ENCODE measurements around the gene GAREM1. TPM values are rescaled to one million over a fixed set of nuclear protein-coding genes. Genes with fewer than 3 reads are reported as not detected.

Gene GAREM1
- total RNA-seq, 1 experiment from 2014 or later: 7.0 TPM

DNA sequence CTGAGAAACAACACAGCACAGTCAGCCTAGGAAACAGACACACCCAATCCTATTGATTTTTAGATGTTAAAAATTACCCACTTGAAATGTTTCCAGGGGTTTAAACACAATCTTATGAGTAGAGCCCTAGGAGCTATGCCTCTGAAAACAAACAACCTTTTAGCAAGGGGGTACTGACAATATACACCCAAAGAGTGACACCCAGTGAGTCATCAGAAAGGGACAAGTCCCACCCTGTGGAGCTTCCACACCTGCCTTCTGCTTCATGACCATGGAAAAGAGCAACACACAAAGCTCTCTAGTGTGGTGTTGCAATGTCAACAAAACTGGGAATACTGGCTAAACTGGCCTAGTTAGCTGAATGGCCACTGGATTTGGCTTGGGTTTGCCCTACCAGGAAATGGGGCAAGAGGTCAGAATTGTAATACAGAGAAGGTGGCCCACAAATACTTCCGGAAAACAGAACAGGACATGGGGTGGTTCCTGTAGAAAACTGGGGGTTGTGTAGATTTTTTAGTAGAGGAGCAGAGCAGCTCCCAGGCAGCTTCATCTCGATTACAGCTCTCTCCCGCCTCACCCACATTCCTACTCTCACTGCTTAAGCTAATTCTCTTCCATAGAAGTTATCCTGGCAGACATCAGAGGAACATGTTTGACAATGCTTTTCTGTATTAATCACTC, 98.2 kb downstream of the GAREM1 start:
- Mint-ChIP-seq H3K27me3 (ENCODE audit: low read depth) (no peaks in the 10 kb centered on the region), H3K27ac (no peak overlapping the region; the same call in 1 of the 2 replicates), H3K36me3 (no peaks in the 10 kb centered on the region), H3K4me1 (peaks cover 6% of the 10 kb centered on the region; the same call in 1 of the 2 replicates), H3K4me3 (no peak overlapping the region), H3K9me3 (no peaks in the 10 kb centered on the region)
- CTCF ChIA-PET: interaction anchor here (0.9 to 2.1 kb wide), 3 partner anchors 14 to 177 kb away, joined by 4 to 8 read pairs (median 6); no protein-coding TSS in a partner anchor
- ATAC-seq (peak; percentile 58), DNase-seq (ENCODE audit: low spot score) (no peak)
- TF ChIP-seq GABPB1 (CRISPR knock-in tag; IDR thresholded peaks at IDR 0.05): peak; percentile 81
- TF ChIP-seq, protein P1, sequence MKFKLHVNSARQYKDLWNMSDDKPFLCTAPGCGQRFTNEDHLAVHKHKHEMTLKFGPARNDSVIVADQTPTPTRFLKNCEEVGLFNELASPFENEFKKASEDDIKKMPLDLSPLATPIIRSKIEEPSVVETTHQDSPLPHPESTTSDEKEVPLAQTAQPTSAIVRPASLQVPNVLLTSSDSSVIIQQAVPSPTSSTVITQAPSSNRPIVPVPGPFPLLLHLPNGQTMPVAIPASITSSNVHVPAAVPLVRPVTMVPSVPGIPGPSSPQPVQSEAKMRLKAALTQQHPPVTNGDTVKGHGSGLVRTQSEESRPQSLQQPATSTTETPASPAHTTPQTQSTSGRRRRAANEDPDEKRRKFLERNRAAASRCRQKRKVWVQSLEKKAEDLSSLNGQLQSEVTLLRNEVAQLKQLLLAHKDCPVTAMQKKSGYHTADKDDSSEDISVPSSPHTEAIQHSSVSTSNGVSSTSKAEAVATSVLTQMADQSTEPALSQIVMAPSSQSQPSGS (CRISPR knock-in tag; IDR thresholded peaks at IDR 0.05; ENCODE audit: borderline replicate concordance, low read depth): no peak
- no peak for TF ChIP-seq GRHL2 (CRISPR knock-in tag; IDR thresholded peaks at IDR 0.05; ENCODE audit: insufficient replicate concordance, severe bottlenecking)
- no peak for TF ChIP-seq CREM (CRISPR knock-in tag; IDR thresholded peaks at IDR 0.05)
- POLR2A ChIA-PET: interaction anchor here (0.6 kb wide), 1 partner anchor 82 kb away, joined by 4 read pairs; no protein-coding TSS in a partner anchor

DNA sequence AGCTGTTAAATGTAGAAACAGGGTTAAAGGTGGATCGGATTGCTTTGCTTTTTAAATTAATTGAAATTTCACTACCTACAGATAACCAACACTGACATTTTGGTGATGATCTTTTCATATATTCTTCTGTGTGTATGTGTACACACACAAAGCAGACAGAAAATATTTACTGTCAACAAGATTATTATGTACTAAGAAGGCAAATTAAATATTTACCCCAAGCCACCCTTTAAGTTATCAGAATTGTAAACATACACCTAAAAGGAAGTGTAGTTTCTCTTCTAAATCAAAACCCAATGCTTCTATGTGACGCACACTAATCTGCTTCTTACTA, 98.7 kb downstream of the GAREM1 start:
- no peaks in the 10 kb centered on the region for H3K9me3 Mint-ChIP-seq
- no peak overlapping the region for H3K27ac Mint-ChIP-seq
- H3K4me3 Mint-ChIP-seq: no peak overlapping the region
- H3K4me1 Mint-ChIP-seq: peaks cover 6% of the 10 kb centered on the region; the same call in 1 of the 2 replicates
- H3K27me3 Mint-ChIP-seq (ENCODE audit: low read depth): no peaks in the 10 kb centered on the region
- no peaks in the 10 kb centered on the region for H3K36me3 Mint-ChIP-seq
- no peak for DNase-seq (ENCODE audit: low spot score)
- POLR2A ChIA-PET: interaction anchor here (0.6 kb wide), 1 partner anchor 81 kb away, joined by 4 read pairs; no protein-coding TSS in a partner anchor
- CTCF ChIA-PET: interaction anchor here (1.1 to 2.1 kb wide), 2 partner anchors 14 to 177 kb away, joined by 6 to 8 read pairs; no protein-coding TSS in a partner anchor
- ATAC-seq: no peak
- TF ChIP-seq, protein P2, sequence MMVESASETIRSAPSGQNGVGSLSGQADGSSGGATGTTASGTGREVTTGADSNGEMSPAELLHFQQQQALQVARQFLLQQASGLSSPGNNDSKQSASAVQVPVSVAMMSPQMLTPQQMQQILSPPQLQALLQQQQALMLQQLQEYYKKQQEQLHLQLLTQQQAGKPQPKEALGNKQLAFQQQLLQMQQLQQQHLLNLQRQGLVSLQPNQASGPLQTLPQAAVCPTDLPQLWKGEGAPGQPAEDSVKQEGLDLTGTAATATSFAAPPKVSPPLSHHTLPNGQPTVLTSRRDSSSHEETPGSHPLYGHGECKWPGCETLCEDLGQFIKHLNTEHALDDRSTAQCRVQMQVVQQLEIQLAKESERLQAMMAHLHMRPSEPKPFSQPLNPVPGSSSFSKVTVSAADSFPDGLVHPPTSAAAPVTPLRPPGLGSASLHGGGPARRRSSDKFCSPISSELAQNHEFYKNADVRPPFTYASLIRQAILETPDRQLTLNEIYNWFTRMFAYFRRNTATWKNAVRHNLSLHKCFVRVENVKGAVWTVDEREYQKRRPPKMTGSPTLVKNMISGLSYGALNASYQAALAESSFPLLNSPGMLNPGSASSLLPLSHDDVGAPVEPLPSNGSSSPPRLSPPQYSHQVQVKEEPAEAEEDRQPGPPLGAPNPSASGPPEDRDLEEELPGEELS (CRISPR knock-in tag; IDR thresholded peaks at IDR 0.05): no peak
- TF ChIP-seq TEAD1 (CRISPR knock-in tag; IDR thresholded peaks at IDR 0.05) (no peak), ZNF219 (CRISPR knock-in tag; IDR thresholded peaks at IDR 0.05; ENCODE audit: borderline replicate concordance) (no peak), GRHL2 (CRISPR knock-in tag; IDR thresholded peaks at IDR 0.05; ENCODE audit: insufficient replicate concordance, severe bottlenecking) (no peak), SMAD3 (CRISPR knock-in tag; IDR thresholded peaks at IDR 0.05; ENCODE audit: borderline replicate concordance) (no peak)
- TF ChIP-seq, protein P3, sequence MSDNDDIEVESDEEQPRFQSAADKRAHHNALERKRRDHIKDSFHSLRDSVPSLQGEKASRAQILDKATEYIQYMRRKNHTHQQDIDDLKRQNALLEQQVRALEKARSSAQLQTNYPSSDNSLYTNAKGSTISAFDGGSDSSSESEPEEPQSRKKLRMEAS (CRISPR knock-in tag; IDR thresholded peaks at IDR 0.05): no peak
- TF ChIP-seq, protein P4, sequence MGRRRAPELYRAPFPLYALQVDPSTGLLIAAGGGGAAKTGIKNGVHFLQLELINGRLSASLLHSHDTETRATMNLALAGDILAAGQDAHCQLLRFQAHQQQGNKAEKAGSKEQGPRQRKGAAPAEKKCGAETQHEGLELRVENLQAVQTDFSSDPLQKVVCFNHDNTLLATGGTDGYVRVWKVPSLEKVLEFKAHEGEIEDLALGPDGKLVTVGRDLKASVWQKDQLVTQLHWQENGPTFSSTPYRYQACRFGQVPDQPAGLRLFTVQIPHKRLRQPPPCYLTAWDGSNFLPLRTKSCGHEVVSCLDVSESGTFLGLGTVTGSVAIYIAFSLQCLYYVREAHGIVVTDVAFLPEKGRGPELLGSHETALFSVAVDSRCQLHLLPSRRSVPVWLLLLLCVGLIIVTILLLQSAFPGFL (CRISPR knock-in tag; IDR thresholded peaks at IDR 0.05; ENCODE audit: borderline replicate concordance): no peak
- TF ChIP-seq, protein P5, sequence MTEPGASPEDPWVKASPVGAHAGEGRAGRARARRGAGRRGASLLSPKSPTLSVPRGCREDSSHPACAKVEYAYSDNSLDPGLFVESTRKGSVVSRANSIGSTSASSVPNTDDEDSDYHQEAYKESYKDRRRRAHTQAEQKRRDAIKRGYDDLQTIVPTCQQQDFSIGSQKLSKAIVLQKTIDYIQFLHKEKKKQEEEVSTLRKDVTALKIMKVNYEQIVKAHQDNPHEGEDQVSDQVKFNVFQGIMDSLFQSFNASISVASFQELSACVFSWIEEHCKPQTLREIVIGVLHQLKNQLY (CRISPR knock-in tag; IDR thresholded peaks at IDR 0.05): no peak
- TF ChIP-seq, protein P6, sequence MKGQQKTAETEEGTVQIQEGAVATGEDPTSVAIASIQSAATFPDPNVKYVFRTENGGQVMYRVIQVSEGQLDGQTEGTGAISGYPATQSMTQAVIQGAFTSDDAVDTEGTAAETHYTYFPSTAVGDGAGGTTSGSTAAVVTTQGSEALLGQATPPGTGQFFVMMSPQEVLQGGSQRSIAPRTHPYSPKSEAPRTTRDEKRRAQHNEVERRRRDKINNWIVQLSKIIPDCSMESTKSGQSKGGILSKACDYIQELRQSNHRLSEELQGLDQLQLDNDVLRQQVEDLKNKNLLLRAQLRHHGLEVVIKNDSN (CRISPR knock-in tag; IDR thresholded peaks at IDR 0.05): no peak
- TF ChIP-seq, protein P7, sequence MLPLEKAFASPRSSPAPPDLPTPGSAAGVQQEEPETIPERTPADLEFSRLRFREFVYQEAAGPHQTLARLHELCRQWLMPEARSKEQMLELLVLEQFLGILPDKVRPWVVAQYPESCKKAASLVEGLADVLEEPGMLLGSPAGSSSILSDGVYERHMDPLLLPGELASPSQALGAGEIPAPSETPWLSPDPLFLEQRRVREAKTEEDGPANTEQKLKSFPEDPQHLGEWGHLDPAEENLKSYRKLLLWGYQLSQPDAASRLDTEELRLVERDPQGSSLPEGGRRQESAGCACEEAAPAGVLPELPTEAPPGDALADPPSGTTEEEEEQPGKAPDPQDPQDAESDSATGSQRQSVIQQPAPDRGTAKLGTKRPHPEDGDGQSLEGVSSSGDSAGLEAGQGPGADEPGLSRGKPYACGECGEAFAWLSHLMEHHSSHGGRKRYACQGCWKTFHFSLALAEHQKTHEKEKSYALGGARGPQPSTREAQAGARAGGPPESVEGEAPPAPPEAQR (CRISPR knock-in tag; IDR thresholded peaks at IDR 0.05): no peak
- TF ChIP-seq, protein P8, sequence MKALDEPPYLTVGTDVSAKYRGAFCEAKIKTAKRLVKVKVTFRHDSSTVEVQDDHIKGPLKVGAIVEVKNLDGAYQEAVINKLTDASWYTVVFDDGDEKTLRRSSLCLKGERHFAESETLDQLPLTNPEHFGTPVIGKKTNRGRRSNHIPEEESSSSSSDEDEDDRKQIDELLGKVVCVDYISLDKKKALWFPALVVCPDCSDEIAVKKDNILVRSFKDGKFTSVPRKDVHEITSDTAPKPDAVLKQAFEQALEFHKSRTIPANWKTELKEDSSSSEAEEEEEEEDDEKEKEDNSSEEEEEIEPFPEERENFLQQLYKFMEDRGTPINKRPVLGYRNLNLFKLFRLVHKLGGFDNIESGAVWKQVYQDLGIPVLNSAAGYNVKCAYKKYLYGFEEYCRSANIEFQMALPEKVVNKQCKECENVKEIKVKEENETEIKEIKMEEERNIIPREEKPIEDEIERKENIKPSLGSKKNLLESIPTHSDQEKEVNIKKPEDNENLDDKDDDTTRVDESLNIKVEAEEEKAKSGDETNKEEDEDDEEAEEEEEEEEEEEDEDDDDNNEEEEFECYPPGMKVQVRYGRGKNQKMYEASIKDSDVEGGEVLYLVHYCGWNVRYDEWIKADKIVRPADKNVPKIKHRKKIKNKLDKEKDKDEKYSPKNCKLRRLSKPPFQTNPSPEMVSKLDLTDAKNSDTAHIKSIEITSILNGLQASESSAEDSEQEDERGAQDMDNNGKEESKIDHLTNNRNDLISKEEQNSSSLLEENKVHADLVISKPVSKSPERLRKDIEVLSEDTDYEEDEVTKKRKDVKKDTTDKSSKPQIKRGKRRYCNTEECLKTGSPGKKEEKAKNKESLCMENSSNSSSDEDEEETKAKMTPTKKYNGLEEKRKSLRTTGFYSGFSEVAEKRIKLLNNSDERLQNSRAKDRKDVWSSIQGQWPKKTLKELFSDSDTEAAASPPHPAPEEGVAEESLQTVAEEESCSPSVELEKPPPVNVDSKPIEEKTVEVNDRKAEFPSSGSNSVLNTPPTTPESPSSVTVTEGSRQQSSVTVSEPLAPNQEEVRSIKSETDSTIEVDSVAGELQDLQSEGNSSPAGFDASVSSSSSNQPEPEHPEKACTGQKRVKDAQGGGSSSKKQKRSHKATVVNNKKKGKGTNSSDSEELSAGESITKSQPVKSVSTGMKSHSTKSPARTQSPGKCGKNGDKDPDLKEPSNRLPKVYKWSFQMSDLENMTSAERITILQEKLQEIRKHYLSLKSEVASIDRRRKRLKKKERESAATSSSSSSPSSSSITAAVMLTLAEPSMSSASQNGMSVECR (CRISPR knock-in tag; IDR thresholded peaks at IDR 0.05; ENCODE audit: borderline replicate concordance): no peak
- TF ChIP-seq, protein P9, sequence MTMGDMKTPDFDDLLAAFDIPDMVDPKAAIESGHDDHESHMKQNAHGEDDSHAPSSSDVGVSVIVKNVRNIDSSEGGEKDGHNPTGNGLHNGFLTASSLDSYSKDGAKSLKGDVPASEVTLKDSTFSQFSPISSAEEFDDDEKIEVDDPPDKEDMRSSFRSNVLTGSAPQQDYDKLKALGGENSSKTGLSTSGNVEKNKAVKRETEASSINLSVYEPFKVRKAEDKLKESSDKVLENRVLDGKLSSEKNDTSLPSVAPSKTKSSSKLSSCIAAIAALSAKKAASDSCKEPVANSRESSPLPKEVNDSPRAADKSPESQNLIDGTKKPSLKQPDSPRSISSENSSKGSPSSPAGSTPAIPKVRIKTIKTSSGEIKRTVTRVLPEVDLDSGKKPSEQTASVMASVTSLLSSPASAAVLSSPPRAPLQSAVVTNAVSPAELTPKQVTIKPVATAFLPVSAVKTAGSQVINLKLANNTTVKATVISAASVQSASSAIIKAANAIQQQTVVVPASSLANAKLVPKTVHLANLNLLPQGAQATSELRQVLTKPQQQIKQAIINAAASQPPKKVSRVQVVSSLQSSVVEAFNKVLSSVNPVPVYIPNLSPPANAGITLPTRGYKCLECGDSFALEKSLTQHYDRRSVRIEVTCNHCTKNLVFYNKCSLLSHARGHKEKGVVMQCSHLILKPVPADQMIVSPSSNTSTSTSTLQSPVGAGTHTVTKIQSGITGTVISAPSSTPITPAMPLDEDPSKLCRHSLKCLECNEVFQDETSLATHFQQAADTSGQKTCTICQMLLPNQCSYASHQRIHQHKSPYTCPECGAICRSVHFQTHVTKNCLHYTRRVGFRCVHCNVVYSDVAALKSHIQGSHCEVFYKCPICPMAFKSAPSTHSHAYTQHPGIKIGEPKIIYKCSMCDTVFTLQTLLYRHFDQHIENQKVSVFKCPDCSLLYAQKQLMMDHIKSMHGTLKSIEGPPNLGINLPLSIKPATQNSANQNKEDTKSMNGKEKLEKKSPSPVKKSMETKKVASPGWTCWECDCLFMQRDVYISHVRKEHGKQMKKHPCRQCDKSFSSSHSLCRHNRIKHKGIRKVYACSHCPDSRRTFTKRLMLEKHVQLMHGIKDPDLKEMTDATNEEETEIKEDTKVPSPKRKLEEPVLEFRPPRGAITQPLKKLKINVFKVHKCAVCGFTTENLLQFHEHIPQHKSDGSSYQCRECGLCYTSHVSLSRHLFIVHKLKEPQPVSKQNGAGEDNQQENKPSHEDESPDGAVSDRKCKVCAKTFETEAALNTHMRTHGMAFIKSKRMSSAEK (CRISPR knock-in tag; IDR thresholded peaks at IDR 0.05; ENCODE audit: borderline replicate concordance): no peak
